Activated CD4-positive, alpha-beta T cell treated with anti-CD3 and anti-CD28 coated beads for 1 hour (primary cell): ENCODE measurements around the gene TP63.

ENCODE experiments used
- DNase-seq: peaks from one replicate; pipeline ENCODE4 v3.0.0-alpha.2; 2020

Gene TP63

GRCh38 chr3:189941679-189942078 lies 310.5 kb downstream of the TP63 start:
- no peak for DNase-seq

GRCh38 chr3:189942948-189943347 lies 311.8 kb downstream of the TP63 start:
- no peak for DNase-seq

GRCh38 chr3:189944285-189945145 lies 313.3 kb downstream of the TP63 start:
- no peak for DNase-seq

GRCh38 chr3:189945935-189946709 lies 314.9 kb downstream of the TP63 start:
- DNase-seq: no peak
